ENCODE results near the gene GNG13.

- no peak for TF ChIP-seq CTCF (conservative IDR thresholded peaks at IDR 0.05; ENCODE audit: low read depth, low read length)
- TF ChIP-seq EZH2phosphoT487 (IDR thresholded peaks at IDR 0.05; ENCODE audit: borderline replicate concordance, low read length) = no peak
Measured at GRCh38 chr16:818592-818991, 18.1 kb upstream of the GNG13 start.

Measured in PC-3 (cell line).